Cardiac fibroblast (primary cell): ENCODE data around the gene OTOGL.

Experiments used
- DNase-seq, 2 donors: peaks; one replicate each; pipeline versions ENCODE4 v3.0.0 to v3.0.0-alpha.2; 2010; ENCODE audit warnings: low read depth in 2 of 2
- H3K4me3 ChIP-seq, 2 donors: replicated peaks in 1 of 2; 1 replicate in 1 of 2; 2 replicates in 1 of 2; pipeline ENCODE4 v1.5.1; 2011; ENCODE audit warnings: low read depth in 2 of 2, low read length in 2 of 2, mild to moderate bottlenecking in 2 of 2, moderate library complexity in 1 of 2
- TF ChIP-seq, protein P1 (sequence below): IDR thresholded peaks from one replicate; pipeline ENCODE4 v1.5.1; 2011; ENCODE audit warnings: low read depth, mild to moderate bottlenecking, low read length, inconsistent platforms

OTOGL gene

GRCh38 chr12:80178846-80179245 is 79.5 kb downstream of the OTOGL start:
- H3K4me3 ChIP-seq: no peak overlapping the region
- DNase-seq: no peak
- TF ChIP-seq, protein P1, sequence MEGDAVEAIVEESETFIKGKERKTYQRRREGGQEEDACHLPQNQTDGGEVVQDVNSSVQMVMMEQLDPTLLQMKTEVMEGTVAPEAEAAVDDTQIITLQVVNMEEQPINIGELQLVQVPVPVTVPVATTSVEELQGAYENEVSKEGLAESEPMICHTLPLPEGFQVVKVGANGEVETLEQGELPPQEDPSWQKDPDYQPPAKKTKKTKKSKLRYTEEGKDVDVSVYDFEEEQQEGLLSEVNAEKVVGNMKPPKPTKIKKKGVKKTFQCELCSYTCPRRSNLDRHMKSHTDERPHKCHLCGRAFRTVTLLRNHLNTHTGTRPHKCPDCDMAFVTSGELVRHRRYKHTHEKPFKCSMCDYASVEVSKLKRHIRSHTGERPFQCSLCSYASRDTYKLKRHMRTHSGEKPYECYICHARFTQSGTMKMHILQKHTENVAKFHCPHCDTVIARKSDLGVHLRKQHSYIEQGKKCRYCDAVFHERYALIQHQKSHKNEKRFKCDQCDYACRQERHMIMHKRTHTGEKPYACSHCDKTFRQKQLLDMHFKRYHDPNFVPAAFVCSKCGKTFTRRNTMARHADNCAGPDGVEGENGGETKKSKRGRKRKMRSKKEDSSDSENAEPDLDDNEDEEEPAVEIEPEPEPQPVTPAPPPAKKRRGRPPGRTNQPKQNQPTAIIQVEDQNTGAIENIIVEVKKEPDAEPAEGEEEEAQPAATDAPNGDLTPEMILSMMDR: no peak

DNA sequence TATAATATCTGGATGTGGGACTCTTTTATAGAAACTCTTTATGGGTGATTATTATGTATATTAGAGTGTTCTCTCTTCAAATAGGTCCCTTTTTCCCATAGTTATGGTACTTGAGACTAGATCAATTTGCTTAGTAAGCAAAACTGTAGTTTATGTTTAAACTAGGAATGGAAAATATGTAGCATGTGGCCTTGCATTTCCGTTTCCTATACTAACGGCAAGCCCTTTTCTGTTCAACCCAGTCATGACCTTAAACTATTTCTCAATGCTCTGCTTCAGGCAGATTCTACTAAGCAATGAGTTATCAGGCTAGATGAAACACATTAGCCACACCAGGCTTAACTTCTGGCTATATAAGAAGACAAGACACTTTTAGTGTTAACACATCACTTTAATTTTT is 84.6 kb downstream of the OTOGL start:
- DNase-seq: peak; percentile 13 to 33
- TF ChIP-seq, protein P1: no peak
- no peak overlapping the region for H3K4me3 ChIP-seq

- H3K4me3 ChIP-seq: no peak overlapping the region
- TF ChIP-seq, protein P1: no peak
- DNase-seq: no peak
These were observed 85.6 kb downstream of the OTOGL start for GRCh38 chr12:80184926-80185325.

- peak; percentile 97 for DNase-seq
- TF ChIP-seq, protein P1: peak; percentile 75
- no peak overlapping the region for H3K4me3 ChIP-seq
These were observed 87.4 kb downstream of the OTOGL start for GRCh38 chr12:80186727-80187217.

DNA sequence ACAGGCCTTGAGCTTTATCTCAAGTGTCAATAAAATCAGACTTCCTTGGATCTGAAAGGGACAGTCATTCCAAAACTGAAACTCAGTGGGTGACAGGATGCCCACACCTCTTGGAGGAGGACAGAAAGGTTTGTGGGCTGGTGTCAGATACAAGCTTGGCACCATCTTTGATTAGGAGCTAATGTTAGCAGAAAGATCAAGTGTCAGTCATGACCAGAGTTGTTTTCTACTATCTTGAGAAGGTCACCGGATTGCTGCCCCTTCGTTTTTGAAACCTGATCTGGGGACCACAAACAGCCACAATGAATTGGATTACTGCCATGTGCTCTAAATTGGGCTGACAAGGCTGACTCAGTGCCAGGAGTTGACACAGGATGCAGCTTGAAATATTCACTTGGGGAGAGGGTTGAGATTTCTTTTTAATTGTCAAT is 88.3 kb downstream of the OTOGL start:
- H3K4me3 ChIP-seq: no peak overlapping the region
- TF ChIP-seq, protein P1: no peak
- peak; percentile 58 to 66 for DNase-seq

GRCh38 chr12:80188576-80188975 is 89.2 kb downstream of the OTOGL start:
- no peak for DNase-seq
- TF ChIP-seq, protein P1: no peak
- no peak overlapping the region for H3K4me3 ChIP-seq

DNA sequence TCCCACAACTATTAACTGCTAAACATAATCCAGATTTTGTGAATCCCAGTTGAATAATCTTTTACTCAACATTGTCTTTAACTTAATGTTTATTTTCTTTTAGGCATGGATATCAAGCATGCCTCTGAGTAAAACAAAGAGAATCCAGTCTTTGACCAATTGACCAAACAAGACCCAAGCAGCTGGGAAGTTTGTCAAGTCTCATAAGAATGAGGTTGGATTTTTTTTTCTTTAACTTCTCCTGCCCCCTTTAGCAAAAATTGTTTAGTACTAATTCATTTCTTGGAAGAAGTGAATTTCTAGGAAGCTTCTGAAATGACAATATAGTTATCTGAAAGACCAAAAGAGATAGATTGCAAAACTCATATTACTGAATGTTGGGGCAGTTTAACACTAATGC is 89.9 kb downstream of the OTOGL start:
- TF ChIP-seq, protein P1: no peak
- H3K4me3 ChIP-seq: no peak overlapping the region
- peak; percentile 53 to 84 for DNase-seq
